K562 (cell line): Measurements from ENCODE around the gene VTCN1. TPM values are rescaled to one million over a fixed set of nuclear protein-coding genes. Genes with fewer than 3 reads are reported as not detected.

Source experiments
- ATAC-seq: fragments of 200-7000 bp; cut with Tn5 transposase; 3 replicates; pipeline ENCODE4 v1.9.1; 2020; ENCODE audit warnings: moderate library complexity
- BruUV-seq: library from RNA; stranded (reverse); fragments of 400-500 nt; replicated peaks from 2 replicates; lab custom pipeline; 2021; lab: Mats Ljungman, UMichigan
- CTCF ChIA-PET: fragments of 300-600 bp; formaldehyde crosslinking; extraction: SDS; loops from one replicate; lab custom pipeline; 2021; ENCODE audit warnings: low intra/inter-chr PET ratio; lab: Yijun Ruan, JAX
- POLR2A ChIA-PET: fragments of 300-600, 350-650 bp; sonication (Branson Sonifier 250); formaldehyde crosslinking; extraction: SDS; loops from one replicate; lab custom pipeline; 2021; ENCODE audit warnings: antibody characterized with exemption, inconsistent platforms; lab: Yijun Ruan, JAX
- DNase-seq, 4 experiments: peaks; one replicate each; pipeline versions ENCODE4 v3.0.0 to v3.0.0-alpha.2; 2011 to 2018; ENCODE audit warnings: low spot score in 3 of 4, mixed read lengths in 3 of 4; ENCODE audit errors: extremely low read depth in 1 of 4
- FAIRE-seq: peaks from 2 replicates; lab custom pipeline; 2011; peaks lifted over from hg19 to GRCh38; lab: Jason Lieb, UNC
- H2AFZ ChIP-seq: 2 replicates; pipeline ENCODE4 v1.6.0; 2011; ENCODE audit warnings: low read depth, low read length, control low read depth, inconsistent platforms
- H3K27ac ChIP-seq: fragments of 200-600 bp; 3 replicates; pipeline ENCODE4 v1.8.0; 2011; ENCODE audit warnings: low read depth, mild to moderate bottlenecking, control low read depth, inconsistent platforms, low read length, moderate library complexity, mixed read lengths; ENCODE audit errors: extremely low read depth
- H3K27me3 ChIP-seq, 2 experiments: fragments of 300-600 bp in 1 of 2; 2 replicates in 1 of 2; 3 replicates in 1 of 2; pipeline versions ENCODE4 v1.6.0 to v1.8.0; 2011; ENCODE audit warnings: inconsistent platforms in 2 of 2, low read length in 2 of 2, mild to moderate bottlenecking in 1 of 2, mixed read lengths in 1 of 2, moderate library complexity in 1 of 2; ENCODE audit not compliant: control insufficient read depth in 2 of 2, insufficient read depth in 2 of 2
- H3K36me3 ChIP-seq: fragments of 300-600 bp; 3 replicates; pipeline ENCODE4 v1.8.0; 2011; ENCODE audit warnings: mild to moderate bottlenecking, low read length, inconsistent platforms; ENCODE audit not compliant: control insufficient read depth, insufficient read depth
- H3K4me1 ChIP-seq, 2 experiments: fragments of 200-600 bp in 1 of 2; replicated peaks in 1 of 2; 2 replicates in 1 of 2; 3 replicates in 1 of 2; pipeline versions ENCODE4 v1.5.1 to v1.8.0; 2011; ENCODE audit warnings: inconsistent platforms in 2 of 2, low read length in 2 of 2, mild to moderate bottlenecking in 1 of 2, mixed read lengths in 1 of 2, moderate library complexity in 1 of 2; ENCODE audit not compliant: control insufficient read depth in 2 of 2, insufficient read depth in 2 of 2
- H3K4me2 ChIP-seq: 2 replicates; pipeline ENCODE4 v1.6.1; 2011; ENCODE audit warnings: low read length, control low read depth, inconsistent platforms, mixed read lengths; ENCODE audit not compliant: insufficient read depth
- H3K4me3 ChIP-seq: fragments of 200-600 bp; sonication (generic), shearing (Covaris generic); 2 replicates; pipeline ENCODE4 v1.5.1; 2016; ENCODE audit warnings: control low read depth, inconsistent platforms
- H3K79me2 ChIP-seq: fragments of 200-600 bp; 3 replicates; pipeline ENCODE4 v1.8.0; 2011; ENCODE audit warnings: low read length, inconsistent platforms; ENCODE audit not compliant: control insufficient read depth, insufficient read depth
- H3K9ac ChIP-seq, 2 experiments: 2 replicates each; pipeline versions ENCODE4 v1.6.0 to v1.6.1; 2011; ENCODE audit warnings: low read depth in 2 of 2, low read length in 2 of 2, control low read depth in 1 of 2, inconsistent platforms in 1 of 2, mild to moderate bottlenecking in 1 of 2, mixed read lengths in 1 of 2; ENCODE audit not compliant: insufficient read depth in 1 of 2
- H3K9me1 ChIP-seq: one replicate; pipeline ENCODE4 v1.6.0; 2011; ENCODE audit warnings: inconsistent platforms, mild to moderate bottlenecking, low read length, moderate library complexity; ENCODE audit not compliant: control insufficient read depth, insufficient read depth
- H3K9me3 ChIP-seq: replicated peaks from 2 replicates; pipeline ENCODE4 v1.5.1; 2011; ENCODE audit warnings: low read depth, low read length, inconsistent platforms; ENCODE audit not compliant: control insufficient read depth, insufficient read depth
- H4K20me1 ChIP-seq: replicated peaks from 2 replicates; pipeline ENCODE4 v1.6.1; 2011; ENCODE audit warnings: low read length, inconsistent platforms, mixed read lengths; ENCODE audit not compliant: control insufficient read depth, insufficient read depth
- ATF3 ChIP-seq, 2 experiments: fragments of 450-650 bp in 1 of 2; sonication (generic) in 1 of 2; formaldehyde crosslinking in 1 of 2; IDR thresholded peaks in 1 of 2; conservative IDR thresholded peaks in 1 of 2; 2 replicates each; pipeline versions ENCODE4 v1.6.1 to v1.8.1; 2016 to 2023; ENCODE audit warnings: mild to moderate bottlenecking in 2 of 2, moderate library complexity in 2 of 2, inconsistent platforms in 1 of 2, missing genetic modification reagents in 1 of 2
- BMI1 ChIP-seq: fragments of 150-350 bp; IDR thresholded peaks from 2 replicates; pipeline ENCODE4 v1.6.1; 2014; ENCODE audit warnings: low read length
- CBFA2T3 ChIP-seq: fragments of 450-650 bp; IDR thresholded peaks from 2 replicates; pipeline ENCODE4 v1.6.1; 2017
- FOXA3 ChIP-seq, 2 experiments: fragments of 450-650 bp in 1 of 2; sonication (generic) in 1 of 2; formaldehyde crosslinking; IDR thresholded peaks in 1 of 2; conservative IDR thresholded peaks in 1 of 2; 2 replicates each; pipeline versions ENCODE4 v1.4.0 to v1.8.0; 2020 to 2022; ENCODE audit warnings: mild to moderate bottlenecking in 2 of 2, missing genetic modification reagents in 1 of 2
- GTF2A2 ChIP-seq: IDR thresholded peaks from 2 replicates; pipeline ENCODE4 v1.6.1; 2016; ENCODE audit warnings: mild to moderate bottlenecking, missing genetic modification characterization, missing compliant biosample characterization
- HSF4 ChIP-seq: fragments of 250-450 bp; sonication (Bioruptor Pico); IDR thresholded peaks from 2 replicates; pipeline ENCODE4 v2.1.2; 2022; ENCODE audit warnings: mild to moderate bottlenecking, moderate library complexity, borderline replicate concordance
- KDM1A ChIP-seq, 2 experiments: fragments of 450-650 bp; IDR thresholded peaks; 2 replicates each; pipeline ENCODE4 v1.6.1; 2016; ENCODE audit warnings: mild to moderate bottlenecking in 2 of 2
- MEIS2 ChIP-seq: fragments of 450-650 bp; IDR thresholded peaks from 2 replicates; pipeline ENCODE4 v1.6.1; 2014; ENCODE audit warnings: mild to moderate bottlenecking; ENCODE audit not compliant: partially characterized antibody
- MYC ChIP-seq, 2 experiments: fragments of 250-450 bp in 1 of 2; sonication (Bioruptor Pico) in 1 of 2; IDR thresholded peaks; 2 replicates each; pipeline versions ENCODE4 v1.5.1 to v1.6.1; 2012 to 2021; ENCODE audit warnings: low read depth in 2 of 2, borderline replicate concordance in 1 of 2, improper control_type of control experiment in 1 of 2, low read length in 1 of 2, mild to moderate bottlenecking in 1 of 2, moderate library complexity in 1 of 2
- NCOA2 ChIP-seq, 2 experiments: fragments of 450-650 bp; IDR thresholded peaks; 2 replicates each; pipeline ENCODE4 v1.6.1; 2018; ENCODE audit warnings: mild to moderate bottlenecking in 2 of 2, moderate library complexity in 1 of 2; ENCODE audit not compliant: partially characterized antibody in 2 of 2
- PBX2 ChIP-seq, 2 experiments: IDR thresholded peaks in 1 of 2; conservative IDR thresholded peaks in 1 of 2; 2 replicates each; pipeline ENCODE4 v1.6.1; 2016; ENCODE audit warnings: low read depth in 2 of 2, mild to moderate bottlenecking in 1 of 2, missing compliant biosample characterization in 1 of 2, missing genetic modification characterization in 1 of 2, moderate library complexity in 1 of 2
- SMARCA5 ChIP-seq: fragments of 450-650 bp; IDR thresholded peaks from 2 replicates; pipeline ENCODE4 v1.6.1; 2016
- TBL1XR1 ChIP-seq, 2 experiments: IDR thresholded peaks; 2 replicates each; pipeline ENCODE4 v1.6.1; 2012; ENCODE audit warnings: improper control_type of control experiment in 2 of 2, low read length in 2 of 2, mild to moderate bottlenecking in 1 of 2
- ZFP1 ChIP-seq: fragments of 450-650 bp; formaldehyde crosslinking; IDR thresholded peaks from 2 replicates; pipeline ENCODE4 v1.4.0; 2020; ENCODE audit warnings: mild to moderate bottlenecking, mixed read lengths
- ZNF449 ChIP-seq: fragments of 250-450 bp; sonication (Bioruptor Pico); IDR thresholded peaks from 2 replicates; pipeline ENCODE4 v1.8.0; 2022; ENCODE audit warnings: moderate library complexity, mild to moderate bottlenecking, inconsistent platforms
- WGBS: fragments of 100-300 bp; shearing (Covaris generic); methylation state at CpG from one replicate; pipeline ENCODE4 v1.1.6; 2016; ENCODE audit warnings: low coverage, mixed read lengths; ENCODE audit not compliant: insufficient coverage; ENCODE audit errors: missing lambda C conversion rate; 5-methylcytosine and 5-hydroxymethylcytosine counted together
- in situ Hi-C: fragments of 300-500 bp; cut with MboI; formaldehyde crosslinking; loops from 4 replicates; pipeline ENCODE4 v1.15.0; 2018; ENCODE audit warnings: inconsistent platforms, mixed read lengths
- intact Hi-C: fragments of 100-400 bp; cut with micrococcal nuclease; formaldehyde crosslinking; loops from 2 replicates; pipeline ENCODE4 v1.14.2; 2022
- polyA plus RNA-seq, 8 experiments: library from polyadenylated mRNA; depleted of rRNA in 4 of 8; stranded (reverse) in 5 of 8; unstranded in 3 of 8; fragments of >200 nt; fragmentation: Nextera tagmentation in 2 of 8; fragmentation: Illumina TruSeq in 1 of 8; extraction: Ambion mirVana in 2 of 8; extraction: Trizol in 1 of 8; gene quantifications; 2 replicates each; pipeline versions ENCODE4 v1.2.1 to v1.2.3, GENCODE V29; 2011 to 2014; ENCODE audit warnings: inconsistent platforms in 1 of 8, missing spikeins in 1 of 8
- total RNA-seq, 7 experiments: library from RNA; depleted of rRNA in 6 of 7; stranded (reverse); fragments of >200 nt in 6 of 7; fragmentation: Illumina TruSeq in 2 of 7; extraction: Trizol in 2 of 7; gene quantifications; 2 replicates each; pipeline versions ENCODE4 v1.2.1 to v1.2.3, GENCODE V29; 2011 to 2021; ENCODE audit warnings: low replicate concordance in 1 of 7

The VTCN1 gene
- total and polyA plus RNA-seq, 9 of the 15 experiments (the other 6 are each of a cell fraction or from before 2014, with no cell fraction given), result not detected

GRCh38 chr1:117215019-117215418 is 4.3 kb upstream of the VTCN1 start:
- Histone ChIP-seq H3K79me2 (no peaks in the 10 kb centered on the region), H2AFZ (no peak overlapping the region), H3K9ac (no peak overlapping the region), H3K36me3 (no peaks in the 10 kb centered on the region), H3K27ac (no peak overlapping the region), H3K9me1 (no peaks in the 10 kb centered on the region), H3K4me3 (no peak overlapping the region), H3K4me1 (no peaks in the 10 kb centered on the region), H3K4me2 (no peak overlapping the region), H3K9me3 (no peaks in the 10 kb centered on the region), H4K20me1 (no peaks in the 10 kb centered on the region), H3K27me3 (peaks cover 18 to 47% of the 10 kb centered on the region in 2 experiments)
- intact Hi-C loops, result no loop called here
- ChIA-PET POLR2A (interaction anchor here (0.6 kb wide), 1 partner anchor 919 kb away, joined by 3 read pairs; no protein-coding TSS in a partner anchor), CTCF (interaction anchor here (0.6 kb wide), 1 partner anchor 281 kb away, joined by 4 read pairs; no protein-coding TSS in a partner anchor)
- no peak for FAIRE-seq
- DNase-seq, result no peak
- no peak for ATAC-seq
- in situ Hi-C loops, result no loop called here
- 5% methylated on average over 3 of the region's 3 CpGs for WGBS
- BruUV-seq, result no TSS peak
- TF ChIP-seq HSF4 (no peak), MYC (IDR thresholded peaks at IDR 0.05; ENCODE audit: low read depth, low read length) (no peak), MYC (CRISPR knock-in tag; IDR thresholded peaks at IDR 0.05; ENCODE audit: borderline replicate concordance, low read depth) (no peak), TBL1XR1 (IDR thresholded peaks at IDR 0.05; ENCODE audit: low read length in 2 of 2) (no peak), ZFP1 (CRISPR knock-in tag) (no peak), CBFA2T3 (peak; percentile 41), PBX2 (CRISPR knock-in tag; IDR thresholded peaks at IDR 0.05; ENCODE audit: low read depth) (no peak), PBX2 (tag; conservative IDR thresholded peaks at IDR 0.05; ENCODE audit: low read depth) (peak; percentile 54), SMARCA5 (no peak), BMI1 (no peak), KDM1A (IDR thresholded peaks at IDR 0.05) (no peak), GTF2A2 (tag) (no peak), MEIS2 (peak; percentile 22), ZNF449 (CRISPR knock-in tag) (no peak), ATF3 (IDR thresholded peaks at IDR 0.05) (no peak), ATF3 (CRISPR knock-in tag; conservative IDR thresholded peaks at IDR 0.05) (no peak), FOXA3 (CRISPR knock-in tag; conservative IDR thresholded peaks at IDR 0.05 in 1 of 2, IDR thresholded peaks at IDR 0.05 in 1 of 2) (no peak), NCOA2 (IDR thresholded peaks at IDR 0.05; ENCODE audit: partially characterized antibody in 2 of 2) (no peak)
